HS-5 (cell line): ENCODE data around the gene SEL1L3.
"Not testable (repeated sequence)": the region's sequence is repeated elsewhere in the genome, so short reads cannot be mapped to it uniquely, and the experiment has no call there.

Experiments
- DNase-seq: peaks from one replicate; pipeline ENCODE4 v3.0.0-alpha.2; 2012; ENCODE audit warnings: low read depth

Gene SEL1L3

DNA sequence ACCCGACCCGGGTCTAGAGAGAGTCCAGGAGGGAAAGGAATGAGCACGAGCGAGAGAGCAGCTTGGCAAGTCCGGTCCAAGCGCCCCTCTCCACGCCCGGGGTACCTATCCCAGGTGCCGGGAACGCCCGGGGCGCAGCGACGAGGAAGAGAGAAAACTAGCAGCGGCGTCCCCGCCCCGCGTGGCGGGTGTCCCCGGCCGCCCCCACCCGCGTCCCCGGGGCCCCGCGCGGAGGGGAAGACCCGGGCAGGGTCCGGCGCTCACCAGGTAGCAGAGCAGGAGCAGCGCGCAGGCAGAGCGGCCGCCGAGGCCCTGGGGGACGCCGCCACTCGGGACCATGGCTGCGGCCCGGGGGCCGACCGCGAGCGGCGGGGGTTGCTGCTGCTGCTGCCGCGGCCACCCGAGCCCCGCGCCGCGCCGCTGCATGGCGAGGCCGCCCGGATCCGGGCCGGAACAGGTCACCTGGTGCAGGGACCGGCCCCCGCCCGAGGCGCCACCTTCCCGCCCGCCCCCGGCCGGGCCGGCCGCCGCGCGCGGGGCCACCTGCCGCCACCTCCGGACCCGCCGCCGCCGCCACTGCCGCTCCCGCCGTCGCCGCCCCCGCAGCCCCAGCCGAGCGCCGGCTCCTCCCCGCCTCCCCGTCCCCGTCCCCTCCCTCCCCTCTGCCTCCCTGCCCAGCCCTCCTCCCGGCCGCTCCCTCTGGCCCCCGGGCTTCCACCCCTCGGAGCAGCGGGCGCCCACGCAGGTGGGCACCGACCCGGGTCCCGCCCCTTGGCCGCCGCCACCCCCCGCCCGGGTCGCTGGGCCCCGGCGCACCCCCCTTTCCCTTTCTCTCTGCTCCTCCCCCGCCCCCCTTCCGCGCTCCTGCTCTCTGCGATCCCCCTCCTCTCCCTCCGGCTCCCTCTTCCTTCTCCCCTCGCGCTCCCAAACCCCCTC lies at the start of gene SEL1L3:
TSS of gene SEL1L3 (minus strand) at position 578 of the 936 bp plus-strand sequence. CDS start at position 426, 152 bp downstream.
- no peak for DNase-seq

DNA sequence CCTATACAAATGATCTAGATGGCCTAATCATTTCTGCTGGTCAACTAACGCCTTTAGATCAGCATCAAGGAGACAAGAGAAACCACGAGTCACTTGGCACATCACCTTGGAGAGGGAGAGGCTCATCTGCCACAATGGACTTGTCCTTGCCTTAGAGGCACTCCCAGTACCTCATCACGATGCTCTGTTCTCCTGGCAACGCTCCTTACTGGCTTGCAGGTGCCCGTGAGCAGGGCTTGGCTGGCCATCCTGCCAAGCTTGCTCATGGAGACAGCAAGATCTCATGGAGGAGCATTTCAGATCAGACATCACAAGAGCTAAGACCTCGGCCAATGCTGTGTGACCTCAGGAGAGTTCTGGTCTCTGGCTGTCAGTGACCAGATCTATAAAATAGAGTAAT lies 48.6 kb upstream of the SEL1L3 start:
- DNase-seq = no peak

DNA sequence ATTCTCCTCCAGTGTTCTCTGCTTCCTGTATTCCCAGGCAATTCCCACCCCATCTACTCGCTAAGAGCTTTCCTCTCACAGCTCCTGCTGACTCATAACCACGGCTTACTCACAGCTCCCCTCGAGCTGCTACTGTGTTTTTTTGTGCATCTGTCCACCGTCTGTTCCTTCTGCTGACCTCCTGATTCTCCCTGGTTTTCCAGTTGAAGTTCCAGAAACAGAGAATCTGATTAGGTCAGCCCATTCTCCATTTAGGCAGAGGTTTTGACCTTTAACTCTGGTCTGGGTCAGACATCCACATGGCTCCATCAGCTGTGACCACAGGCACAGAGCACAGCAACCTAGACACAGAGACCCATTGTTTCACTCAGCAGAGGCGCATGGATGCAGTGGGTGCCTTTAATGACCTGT lies 45.7 kb upstream of the SEL1L3 start:
- DNase-seq = peak; percentile 82

DNA sequence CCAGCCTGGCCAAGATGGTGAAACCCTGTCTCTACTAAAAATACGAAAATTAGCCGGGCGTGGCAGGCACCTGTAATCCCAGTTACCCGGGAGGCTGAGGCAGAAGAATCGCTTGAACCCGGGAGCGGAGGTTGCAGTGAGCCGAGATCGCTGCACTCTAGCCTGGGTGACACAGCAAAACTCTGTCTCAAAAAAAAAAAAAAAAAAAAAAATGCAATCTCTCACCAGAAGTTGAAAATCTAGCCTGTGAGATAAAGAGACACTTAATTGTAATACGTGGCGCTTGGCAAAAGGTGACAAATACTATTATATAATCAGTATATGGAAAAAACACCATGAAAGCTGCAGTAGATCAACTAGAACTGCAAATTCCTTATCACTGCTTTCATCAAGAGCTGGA lies 43.3 kb upstream of the SEL1L3 start:
- DNase-seq = not testable (repeated sequence)

DNA sequence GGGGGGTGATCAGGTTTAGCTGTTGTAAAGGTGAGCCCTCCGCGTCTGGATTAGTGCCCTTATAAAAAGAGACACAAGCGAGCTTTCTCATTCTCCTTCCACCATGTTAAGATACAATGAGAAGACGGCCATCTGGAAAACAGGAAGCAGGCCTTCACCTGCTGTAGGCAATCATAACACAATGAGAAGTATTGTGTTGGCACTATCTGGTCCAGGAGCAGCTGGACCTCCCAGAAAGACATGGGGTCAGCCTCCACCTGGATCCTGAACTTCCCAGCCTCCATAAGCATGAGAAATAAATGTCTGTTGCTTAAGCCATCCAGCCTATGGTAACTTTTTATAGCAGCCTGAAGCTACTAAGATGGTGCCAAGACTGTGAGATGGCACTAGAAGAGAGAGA lies 42.6 kb upstream of the SEL1L3 start:
- DNase-seq = no peak

DNA sequence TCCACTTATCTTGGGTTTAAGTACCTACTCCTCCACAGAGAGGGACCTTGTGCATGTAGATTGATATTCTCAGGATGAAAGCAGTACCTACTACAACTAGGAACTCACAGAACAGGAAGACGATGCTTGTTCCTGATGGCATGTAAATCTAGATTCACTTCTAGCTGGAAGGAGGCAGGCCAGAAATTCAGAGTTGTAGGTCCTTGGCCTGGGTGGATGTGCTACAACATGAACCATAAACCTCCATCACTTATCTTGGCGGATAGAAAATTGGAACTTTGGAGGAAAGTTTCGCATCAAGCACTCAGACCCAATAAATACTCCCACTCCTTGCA lies 41.9 kb upstream of the SEL1L3 start:
- no peak for DNase-seq

DNA sequence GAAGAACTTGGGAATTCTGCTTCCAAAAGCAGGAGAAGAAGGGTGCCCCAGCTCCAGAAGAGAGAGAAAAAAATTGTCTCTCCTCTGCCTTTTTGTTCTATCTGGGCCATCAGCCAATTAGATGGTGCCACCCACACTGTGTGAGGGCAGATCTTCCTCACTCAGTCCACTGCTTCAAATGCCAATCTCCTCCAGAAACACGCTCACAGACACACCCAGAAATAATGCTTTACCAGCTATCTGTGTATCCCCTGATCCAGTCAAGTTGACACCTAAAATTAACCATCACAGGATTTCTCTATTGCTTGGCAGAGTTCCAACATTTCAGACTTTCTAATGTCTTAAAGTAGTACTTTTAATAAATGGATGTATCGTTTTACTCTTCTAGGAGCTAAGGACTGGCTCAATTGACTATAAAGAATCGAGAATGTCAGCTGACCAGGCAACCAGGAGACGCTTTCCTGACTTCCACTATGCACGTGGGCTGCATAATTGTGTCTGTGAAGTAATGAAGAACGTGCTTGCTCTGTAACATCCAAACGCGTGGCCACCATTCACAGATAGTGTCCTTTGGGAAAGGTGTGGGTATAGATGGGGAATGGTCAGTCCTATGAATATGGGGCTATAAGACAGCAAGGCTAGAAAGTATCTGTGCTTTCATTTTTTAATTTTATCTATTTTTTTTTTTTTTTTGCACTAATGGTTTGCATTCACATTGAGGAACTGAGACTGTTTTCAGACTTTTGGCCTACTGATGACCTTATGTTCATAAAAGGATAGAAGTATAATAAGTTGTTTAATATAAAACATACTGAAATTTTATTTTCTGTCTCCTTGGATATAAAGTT lies 41.3 kb upstream of the SEL1L3 start:
- DNase-seq = no peak

DNA sequence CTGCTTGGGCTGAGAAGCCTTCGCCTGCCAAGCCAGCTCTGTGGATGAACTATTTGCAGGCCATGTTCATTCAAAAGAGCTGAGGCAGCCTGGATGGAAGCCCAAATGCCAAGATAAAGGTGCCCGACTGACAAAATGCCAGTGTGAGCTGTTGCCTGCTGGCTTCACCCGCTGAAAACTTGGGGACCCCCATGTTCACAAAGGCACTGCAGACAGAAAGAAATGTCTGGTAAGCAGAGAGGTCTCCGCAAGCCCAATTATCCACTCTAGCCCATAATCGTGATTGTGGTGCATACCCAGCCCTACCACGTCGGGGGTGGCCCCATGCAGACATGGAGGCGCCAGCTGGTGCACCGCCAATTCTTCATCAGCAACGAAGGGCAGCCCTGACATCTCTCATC lies 38.2 kb upstream of the SEL1L3 start:
- DNase-seq = no peak

DNA sequence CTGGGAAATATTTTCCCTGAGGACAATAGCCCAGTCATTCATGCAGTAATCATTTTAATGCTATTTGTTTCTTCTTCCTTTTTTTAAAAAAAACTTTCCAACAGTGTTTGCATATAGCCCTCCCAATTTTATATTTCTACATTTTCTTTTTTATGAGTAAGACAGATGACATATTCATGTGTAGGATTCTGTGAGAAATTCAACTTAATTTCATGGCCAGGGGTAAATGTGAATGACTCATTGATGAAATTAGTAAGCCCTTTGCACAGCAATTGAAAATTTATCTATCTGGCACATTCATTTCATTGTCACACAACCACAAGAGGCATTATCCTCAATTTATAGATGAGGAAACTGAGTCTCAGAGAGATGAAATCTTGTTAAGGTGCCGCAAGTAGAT lies 37.5 kb upstream of the SEL1L3 start:
- no peak for DNase-seq

DNA sequence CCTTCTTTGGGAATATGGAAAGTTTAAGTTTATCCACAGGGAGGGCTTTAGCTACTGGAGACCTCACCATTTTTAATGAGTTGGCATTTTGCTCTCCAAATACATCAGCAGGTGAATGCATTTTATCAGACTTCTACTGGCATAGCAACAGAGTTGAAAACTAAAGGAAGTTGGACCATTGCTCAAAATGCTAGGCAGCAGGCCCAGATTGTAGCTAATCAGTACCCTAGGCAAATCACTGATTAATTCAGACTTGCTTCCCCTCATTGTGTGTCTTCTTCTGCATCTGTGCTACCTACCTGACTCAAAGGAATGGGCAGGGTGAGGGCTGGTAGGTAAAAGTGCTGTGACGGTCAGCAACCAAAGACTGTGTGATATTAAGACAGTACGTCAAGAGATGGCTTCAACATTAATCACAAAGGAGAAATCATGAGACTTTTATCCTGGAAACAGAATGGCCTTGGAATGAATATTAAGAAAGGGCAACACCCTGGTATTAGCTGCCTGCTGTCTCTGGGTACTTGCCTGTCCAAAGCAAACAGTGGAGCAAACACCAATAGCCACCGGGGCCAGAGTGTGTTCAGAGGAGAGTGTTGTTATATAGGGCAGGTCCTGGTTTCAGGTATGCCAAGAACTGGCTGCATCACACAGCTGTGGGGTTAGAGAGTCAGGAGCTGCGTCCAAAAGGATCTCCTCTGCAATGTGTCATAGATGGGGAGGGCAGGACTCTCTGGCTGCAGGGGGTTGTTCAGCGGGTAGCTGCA lies 34.2 kb upstream of the SEL1L3 start:
- DNase-seq = no peak

DNA sequence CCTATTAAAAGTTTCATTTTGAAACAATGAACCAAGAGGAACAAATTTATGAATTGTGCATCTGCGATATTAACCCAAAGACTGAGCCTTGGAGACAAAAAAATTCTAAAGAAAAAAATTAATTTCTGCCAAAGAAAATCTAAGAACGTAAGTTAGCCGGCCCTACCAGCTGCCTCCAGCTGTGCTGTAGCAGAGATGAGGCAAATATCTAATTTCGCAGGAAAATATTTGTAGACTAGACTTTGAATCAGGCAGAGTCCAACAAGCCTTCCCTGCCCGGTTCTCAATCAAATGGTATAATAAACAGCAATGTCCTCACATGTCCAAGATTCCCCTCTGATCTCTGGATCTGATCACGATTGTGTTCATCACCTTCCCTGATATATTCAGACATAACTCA lies 30.0 kb upstream of the SEL1L3 start:
- DNase-seq = no peak

DNA sequence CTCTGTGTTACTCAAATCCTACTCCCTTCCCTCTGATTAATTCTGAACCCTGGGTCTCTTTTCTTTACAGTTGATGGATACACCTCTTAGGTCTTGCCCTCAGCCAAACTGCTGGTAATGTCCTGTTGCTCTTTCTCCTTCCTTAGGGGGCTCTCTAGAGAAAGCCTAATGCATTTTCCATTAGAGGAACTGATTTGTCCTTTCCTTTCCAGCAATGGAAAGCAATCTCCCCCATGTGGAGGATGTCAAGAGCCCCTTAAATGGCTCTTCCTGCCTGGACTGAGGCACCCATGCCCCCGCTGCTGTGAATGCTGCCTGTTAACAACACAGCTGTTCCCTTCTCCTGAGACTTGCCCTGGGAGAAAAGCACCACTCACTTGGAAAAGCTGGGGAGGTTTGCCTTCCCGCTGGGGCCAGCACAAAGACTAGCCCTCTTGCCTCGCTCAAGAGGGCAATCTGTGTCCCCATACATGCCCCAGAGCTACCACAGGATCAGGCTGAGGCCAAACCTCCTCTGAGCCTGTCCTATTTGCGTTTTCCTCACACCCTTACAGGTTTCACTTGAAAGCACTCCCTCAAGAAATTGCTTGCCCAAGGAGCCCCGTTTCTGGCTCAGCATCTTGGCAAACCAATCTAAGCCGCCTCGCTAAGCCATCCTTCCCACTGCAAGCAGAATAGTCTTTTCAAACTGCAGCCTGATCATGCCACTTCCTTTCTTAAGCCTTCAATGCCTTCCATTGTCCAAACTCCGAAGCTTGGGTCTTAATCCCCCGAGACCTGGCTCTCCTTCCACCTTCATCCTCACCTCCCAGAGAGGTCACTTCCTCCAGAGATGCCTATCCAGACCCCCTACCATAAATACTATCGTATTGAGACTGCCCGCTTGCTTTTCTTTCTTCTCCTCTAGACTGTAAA lies 28.0 kb upstream of the SEL1L3 start:
- DNase-seq = no peak

DNA sequence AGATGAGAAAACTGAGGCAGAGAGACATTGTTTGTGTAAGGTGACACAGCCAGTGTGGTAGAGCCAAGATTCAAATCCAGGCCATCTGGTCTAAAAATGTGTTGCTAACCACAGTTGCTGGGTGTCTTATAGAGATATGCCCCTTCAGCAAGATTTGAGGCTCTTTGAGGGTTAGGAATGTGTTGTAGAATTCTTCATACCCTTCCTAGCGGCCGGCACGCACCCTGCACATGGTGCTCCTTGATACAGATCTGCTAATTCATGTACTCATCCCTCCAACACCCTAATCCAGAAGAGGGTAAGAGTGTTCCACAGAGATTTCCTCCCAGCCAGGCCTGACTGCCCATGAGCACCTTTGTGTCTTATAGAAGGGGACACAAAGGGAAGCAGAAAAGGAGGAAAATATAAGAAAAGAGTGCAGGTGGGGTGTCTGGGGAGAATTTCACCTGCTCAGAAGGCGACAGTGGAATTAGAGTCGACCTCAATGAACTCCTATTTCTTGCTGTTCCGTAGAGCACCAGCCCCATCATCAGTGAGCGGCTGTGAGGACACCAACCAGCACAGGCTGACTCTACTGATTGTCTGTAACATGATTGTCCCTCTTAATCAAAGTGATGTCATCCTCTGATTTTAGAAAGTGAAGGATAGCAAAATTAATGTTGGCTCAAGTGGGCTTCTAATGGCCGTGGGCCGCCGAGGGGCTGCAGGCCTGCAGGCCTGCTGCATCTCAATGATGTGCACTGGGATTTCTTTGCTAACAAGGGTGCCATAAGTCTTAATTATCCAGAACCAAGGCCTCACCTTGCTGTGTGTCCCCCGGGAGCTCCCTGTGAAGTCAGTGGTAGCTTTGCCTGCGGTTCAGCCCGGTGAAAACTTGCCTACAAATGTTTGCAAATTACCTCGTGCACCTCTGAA lies 27.1 kb upstream of the SEL1L3 start:
- no peak for DNase-seq

DNA sequence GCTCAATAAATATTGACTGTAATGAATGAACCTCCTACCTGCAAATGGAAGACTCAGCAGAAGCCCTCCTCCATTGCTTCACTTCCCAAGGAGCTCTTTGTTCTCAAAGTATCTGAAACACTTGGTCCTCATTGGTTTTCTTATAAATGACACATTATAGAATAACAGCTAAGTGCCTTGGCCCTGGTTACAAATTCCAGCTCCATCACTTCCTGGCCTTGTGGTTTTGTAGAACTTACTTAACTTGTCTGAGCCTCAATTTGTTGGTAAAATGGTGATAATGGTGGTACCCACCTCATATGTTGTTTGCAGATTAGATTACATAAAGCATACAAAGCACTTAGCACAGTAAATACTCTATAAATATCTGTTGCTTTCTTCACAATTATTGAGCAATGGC lies 26.0 kb upstream of the SEL1L3 start:
- DNase-seq = no peak

DNA sequence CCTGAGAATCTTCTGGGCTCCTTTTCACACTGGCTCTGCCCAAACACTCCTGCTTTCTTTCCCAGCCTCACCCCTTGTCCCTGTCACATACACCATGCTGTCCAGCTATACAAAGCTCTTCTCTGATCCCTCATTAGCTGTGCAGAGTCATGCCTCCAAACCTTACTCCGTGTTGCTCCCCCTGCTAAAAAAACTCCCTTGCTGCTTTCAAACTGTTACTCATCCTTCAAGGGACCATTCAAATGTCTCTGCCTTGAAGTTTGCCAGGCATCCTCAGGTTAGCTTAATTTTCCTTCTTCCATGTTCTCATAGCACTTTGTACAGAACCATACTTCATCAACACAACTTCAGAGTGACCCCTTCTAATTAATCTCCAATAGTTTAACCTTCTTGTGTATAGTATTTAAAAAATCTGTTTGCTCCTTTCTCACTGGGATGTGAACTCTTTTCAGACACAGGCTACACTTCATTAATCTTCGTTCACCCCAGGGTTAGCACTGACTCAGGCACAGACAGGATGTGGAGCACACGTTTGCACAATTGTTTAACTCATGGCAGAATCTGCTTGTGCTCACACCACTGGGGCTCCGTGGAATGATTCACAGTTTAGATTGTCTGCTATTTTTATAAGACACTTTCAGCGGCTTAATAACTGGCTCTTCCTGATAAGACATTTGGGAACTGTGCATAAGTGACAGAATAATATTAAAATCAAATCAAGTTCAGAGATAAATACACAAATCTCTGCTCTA lies 21.4 kb upstream of the SEL1L3 start:
- DNase-seq = no peak

DNA sequence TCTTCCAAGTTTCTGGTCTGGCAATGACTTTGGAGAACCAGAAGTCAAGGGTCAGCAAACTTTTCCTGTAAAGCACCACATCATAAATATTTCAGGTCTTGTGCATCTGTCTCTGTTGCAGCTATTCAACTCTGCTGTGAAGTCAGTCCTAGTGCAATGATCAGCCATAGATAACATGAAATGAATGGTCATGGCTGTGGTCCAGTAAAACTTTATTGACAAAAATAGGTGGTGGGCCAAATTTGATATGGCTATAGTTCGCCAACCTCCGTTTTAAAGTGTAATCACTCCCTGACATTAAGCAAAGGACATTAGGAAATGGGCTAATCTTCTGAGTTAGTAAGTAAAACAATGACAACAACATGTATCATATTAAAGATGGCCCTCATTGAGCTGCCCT lies 20.8 kb upstream of the SEL1L3 start:
- no peak for DNase-seq

DNA sequence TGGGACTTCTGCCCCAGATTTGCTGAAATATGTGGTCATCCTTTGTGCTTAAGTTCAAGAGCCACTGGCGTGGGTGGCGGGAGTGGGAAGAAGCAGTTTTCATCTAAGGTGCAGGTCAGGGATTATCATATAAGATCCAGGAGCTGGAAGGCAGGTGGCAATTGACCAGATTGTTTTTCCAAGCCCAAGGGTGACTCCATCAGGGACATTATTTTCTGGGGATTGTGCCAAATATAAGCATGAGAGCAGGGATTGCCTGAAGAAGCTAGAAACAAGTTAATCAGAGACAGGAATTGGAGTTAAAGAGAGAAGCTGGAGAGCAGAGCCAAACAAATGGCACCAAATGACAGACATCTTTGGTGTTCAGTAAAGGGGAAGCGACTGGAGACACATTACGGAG lies 19.4 kb upstream of the SEL1L3 start:
- no peak for DNase-seq

DNA sequence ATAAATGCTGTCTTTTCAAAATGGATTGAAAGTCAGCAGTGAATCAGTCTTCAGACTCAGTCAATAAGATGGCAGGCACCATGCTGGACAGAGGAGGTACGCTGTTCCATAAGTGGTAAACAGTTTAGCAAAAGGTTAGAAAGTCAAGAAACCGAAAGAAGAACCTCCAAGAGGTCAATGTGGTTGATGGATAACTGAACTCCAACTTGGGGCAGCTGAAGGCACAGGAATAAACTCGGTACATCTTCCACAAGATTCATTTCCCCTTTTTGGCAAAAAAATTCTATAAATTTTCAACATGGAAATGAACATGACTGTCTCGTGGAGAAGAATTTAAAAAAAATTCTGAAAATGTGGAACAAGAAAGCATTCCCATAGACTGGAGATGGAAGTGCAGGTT lies 18.4 kb upstream of the SEL1L3 start:
- DNase-seq = no peak

DNA sequence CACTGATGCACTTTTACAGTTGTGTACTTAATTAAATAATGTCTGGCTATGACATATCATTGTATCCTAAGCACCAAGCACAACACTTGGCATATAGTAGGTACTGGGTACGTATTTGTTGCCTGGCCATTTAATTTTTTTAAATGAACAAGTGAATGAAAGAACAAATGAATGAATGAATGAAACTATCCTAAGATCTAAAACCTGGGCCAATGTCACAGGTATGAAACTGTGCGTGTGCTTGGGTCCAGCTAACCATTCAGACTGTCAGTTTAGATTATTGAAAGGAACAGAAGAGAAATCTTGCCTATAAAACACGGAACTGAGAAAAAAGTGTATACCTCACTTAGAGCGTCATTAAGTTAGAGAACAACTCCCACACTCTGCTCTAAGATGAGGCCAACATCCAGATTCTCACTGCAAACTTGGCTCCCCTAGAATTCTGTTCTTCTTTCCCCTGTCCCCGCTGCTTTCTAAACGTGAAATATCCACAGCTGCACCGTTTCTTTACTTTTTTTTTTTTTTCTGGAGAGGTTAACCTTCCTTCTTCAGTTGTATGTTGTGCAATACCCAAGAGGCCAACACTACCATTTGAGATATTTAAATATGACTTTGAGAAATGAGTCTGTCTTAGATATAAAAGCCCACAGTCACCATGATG lies 17.3 kb upstream of the SEL1L3 start:
- no peak for DNase-seq
